ENCODE results near the gene KCNN1.

The KCNN1 gene

DNA sequence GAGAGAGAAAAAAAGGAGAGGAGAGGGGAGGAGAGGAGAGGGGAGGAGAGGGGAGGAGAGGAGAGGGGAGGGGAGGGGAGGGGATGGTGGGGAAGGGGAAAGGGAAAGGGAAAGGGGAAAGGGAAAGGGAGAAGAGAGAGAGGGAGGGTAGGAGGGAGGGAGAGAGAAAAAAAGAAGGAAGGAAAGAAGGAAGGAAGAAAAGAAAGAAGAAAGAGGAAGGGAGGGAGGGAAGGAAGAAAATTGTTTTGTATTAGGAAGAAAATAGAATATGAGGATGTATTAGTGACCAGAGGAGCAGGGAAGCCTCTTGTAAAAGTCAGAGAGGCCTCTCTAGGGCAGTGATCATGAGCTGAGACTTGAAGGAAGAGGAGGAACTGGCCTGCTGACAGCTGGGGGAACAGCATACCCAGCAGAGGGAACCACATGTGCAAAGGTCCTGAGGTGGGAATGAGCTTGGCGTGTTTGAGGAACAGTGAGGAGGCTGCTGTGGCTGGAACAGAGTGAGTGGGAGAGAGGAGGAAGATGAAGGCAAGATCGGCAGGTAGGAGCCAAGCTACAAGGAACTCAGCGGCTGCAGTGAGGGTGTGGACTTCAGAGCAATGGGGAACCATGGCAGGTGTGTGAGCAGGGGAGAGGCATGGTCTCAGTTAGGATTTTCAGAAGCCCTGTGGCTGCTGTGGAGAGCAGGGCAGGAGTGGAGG is 9.6 kb upstream of the KCNN1 start:
- no peak overlapping the region for H3K9ac ChIP-seq (ENCODE audit: low read depth, low read length, poor library complexity, severe bottlenecking)
- no peaks in the 10 kb centered on the region for H3F3A ChIP-seq (ENCODE audit: low read depth)
- H3K9me3 ChIP-seq (ENCODE audit: insufficient read depth, low read depth, low read length) = no peaks in the 10 kb centered on the region
- no peak overlapping the region for H2AFZ ChIP-seq (ENCODE audit: low read length)
- no peak for TF ChIP-seq EZH2phosphoT487 (IDR thresholded peaks at IDR 0.05; ENCODE audit: borderline replicate concordance)
- TF ChIP-seq, protein P1, sequence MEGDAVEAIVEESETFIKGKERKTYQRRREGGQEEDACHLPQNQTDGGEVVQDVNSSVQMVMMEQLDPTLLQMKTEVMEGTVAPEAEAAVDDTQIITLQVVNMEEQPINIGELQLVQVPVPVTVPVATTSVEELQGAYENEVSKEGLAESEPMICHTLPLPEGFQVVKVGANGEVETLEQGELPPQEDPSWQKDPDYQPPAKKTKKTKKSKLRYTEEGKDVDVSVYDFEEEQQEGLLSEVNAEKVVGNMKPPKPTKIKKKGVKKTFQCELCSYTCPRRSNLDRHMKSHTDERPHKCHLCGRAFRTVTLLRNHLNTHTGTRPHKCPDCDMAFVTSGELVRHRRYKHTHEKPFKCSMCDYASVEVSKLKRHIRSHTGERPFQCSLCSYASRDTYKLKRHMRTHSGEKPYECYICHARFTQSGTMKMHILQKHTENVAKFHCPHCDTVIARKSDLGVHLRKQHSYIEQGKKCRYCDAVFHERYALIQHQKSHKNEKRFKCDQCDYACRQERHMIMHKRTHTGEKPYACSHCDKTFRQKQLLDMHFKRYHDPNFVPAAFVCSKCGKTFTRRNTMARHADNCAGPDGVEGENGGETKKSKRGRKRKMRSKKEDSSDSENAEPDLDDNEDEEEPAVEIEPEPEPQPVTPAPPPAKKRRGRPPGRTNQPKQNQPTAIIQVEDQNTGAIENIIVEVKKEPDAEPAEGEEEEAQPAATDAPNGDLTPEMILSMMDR (conservative IDR thresholded peaks at IDR 0.05; ENCODE audit: low read length) = no peak
- H3K27me3 ChIP-seq (ENCODE audit: insufficient read depth, low read length, poor library complexity, severe bottlenecking) = no peaks in the 10 kb centered on the region
- no peaks in the 10 kb centered on the region for H3K9me2 ChIP-seq (replicated peaks; ENCODE audit: low read depth, low read length)
- no peaks in the 10 kb centered on the region for H3K79me2 ChIP-seq (ENCODE audit: insufficient read depth, low read length)
- H3K36me3 ChIP-seq (ENCODE audit: insufficient read depth, low read length) = no peaks in the 10 kb centered on the region
- H4K20me1 ChIP-seq (ENCODE audit: insufficient read depth, low read length, poor library complexity, severe bottlenecking) = no peaks in the 10 kb centered on the region
- H3K4me1 ChIP-seq (ENCODE audit: insufficient read depth, low read length, poor library complexity, severe bottlenecking) = no peaks in the 10 kb centered on the region
- no peak overlapping the region for H3K4me3 ChIP-seq (ENCODE audit: low read length, poor library complexity, severe bottlenecking)
- no peak overlapping the region for H3K4me2 ChIP-seq (ENCODE audit: low read depth, low read length, poor library complexity, severe bottlenecking)

DNA sequence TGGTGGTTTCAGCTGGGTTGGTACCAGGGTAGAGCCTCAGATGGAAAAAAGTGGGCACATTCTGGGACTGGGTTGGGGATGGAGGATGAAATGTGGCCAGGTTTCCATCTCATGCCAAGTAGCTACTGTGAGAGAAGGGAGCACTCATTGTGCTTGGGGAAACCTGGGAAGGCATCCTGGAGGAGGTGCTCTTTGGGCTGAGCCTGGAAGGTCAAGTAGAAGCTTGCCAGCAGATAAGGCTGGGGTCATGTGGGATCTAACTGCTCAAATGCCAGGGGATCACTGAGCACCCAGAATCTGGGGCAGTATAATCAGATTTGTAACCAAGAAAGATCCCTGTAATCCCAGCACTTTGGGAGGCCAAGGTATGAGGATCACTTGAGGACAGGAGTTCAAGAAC is 9.0 kb upstream of the KCNN1 start:
- no peaks in the 10 kb centered on the region for H3K79me2 ChIP-seq (ENCODE audit: insufficient read depth, low read length)
- no peak overlapping the region for H2AFZ ChIP-seq (ENCODE audit: low read length)
- TF ChIP-seq EZH2phosphoT487 (IDR thresholded peaks at IDR 0.05; ENCODE audit: borderline replicate concordance) = no peak
- TF ChIP-seq, protein P1 (conservative IDR thresholded peaks at IDR 0.05; ENCODE audit: low read length) = no peak
- no peaks in the 10 kb centered on the region for H3K36me3 ChIP-seq (ENCODE audit: insufficient read depth, low read length)
- H3K4me1 ChIP-seq (ENCODE audit: insufficient read depth, low read length, poor library complexity, severe bottlenecking) = no peaks in the 10 kb centered on the region
- no peak overlapping the region for H3K4me3 ChIP-seq (ENCODE audit: low read length, poor library complexity, severe bottlenecking)
- no peaks in the 10 kb centered on the region for H3F3A ChIP-seq (ENCODE audit: low read depth)
- H3K9ac ChIP-seq (ENCODE audit: low read depth, low read length, poor library complexity, severe bottlenecking) = no peak overlapping the region
- no peaks in the 10 kb centered on the region for H3K27me3 ChIP-seq (ENCODE audit: insufficient read depth, low read length, poor library complexity, severe bottlenecking)
- no peak overlapping the region for H3K4me2 ChIP-seq (ENCODE audit: low read depth, low read length, poor library complexity, severe bottlenecking)
- no peaks in the 10 kb centered on the region for H4K20me1 ChIP-seq (ENCODE audit: insufficient read depth, low read length, poor library complexity, severe bottlenecking)
- H3K9me2 ChIP-seq (replicated peaks; ENCODE audit: low read depth, low read length) = no peaks in the 10 kb centered on the region
- H3K9me3 ChIP-seq (ENCODE audit: insufficient read depth, low read depth, low read length) = no peaks in the 10 kb centered on the region

DNA sequence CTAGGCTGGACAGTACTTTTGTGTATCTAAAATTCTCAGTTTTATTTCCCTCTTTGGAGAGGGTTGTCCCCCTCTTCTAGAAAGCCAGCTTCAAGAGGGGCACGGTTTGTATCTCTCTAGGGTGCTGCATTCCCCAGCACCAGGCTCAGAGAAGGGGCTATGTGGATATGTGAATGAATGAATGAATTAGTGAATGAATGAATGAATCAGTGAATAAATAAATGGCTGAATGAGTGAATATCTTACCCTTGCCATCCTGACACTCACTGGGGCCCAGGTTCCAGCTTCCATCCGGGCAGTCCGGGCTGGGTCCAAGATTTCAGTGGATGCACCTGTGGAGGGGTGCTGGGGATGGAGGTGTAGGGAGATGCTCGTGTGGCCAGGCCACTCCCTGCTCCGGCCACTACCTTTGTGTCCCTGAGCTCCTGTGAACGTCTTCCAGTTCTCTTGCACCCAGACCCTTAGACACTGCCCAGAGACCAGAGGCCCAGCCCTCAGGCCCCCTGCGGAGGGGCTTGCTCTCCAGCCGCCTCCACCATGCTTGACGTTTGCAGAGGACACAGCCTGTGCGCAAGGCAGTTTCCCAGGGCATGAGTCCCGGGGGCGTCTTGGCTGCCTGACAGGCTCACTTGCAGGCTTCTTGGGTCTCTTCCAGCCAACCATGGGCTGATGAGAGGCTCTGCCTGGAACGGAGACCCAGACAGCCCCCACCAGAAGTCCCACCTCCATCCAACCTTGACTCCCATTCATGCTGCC is 2.8 kb upstream of the KCNN1 start:
- no peaks in the 10 kb centered on the region for H3K36me3 ChIP-seq (ENCODE audit: insufficient read depth, low read length)
- H3F3A ChIP-seq (ENCODE audit: low read depth) = no peaks in the 10 kb centered on the region
- TF ChIP-seq, protein P1 (conservative IDR thresholded peaks at IDR 0.05; ENCODE audit: low read length) = no peak
- TF ChIP-seq EZH2phosphoT487 (IDR thresholded peaks at IDR 0.05; ENCODE audit: borderline replicate concordance) = no peak
- H3K4me3 ChIP-seq (ENCODE audit: low read length, poor library complexity, severe bottlenecking) = no peak overlapping the region
- H4K20me1 ChIP-seq (ENCODE audit: insufficient read depth, low read length, poor library complexity, severe bottlenecking) = no peaks in the 10 kb centered on the region
- no peaks in the 10 kb centered on the region for H3K9me2 ChIP-seq (replicated peaks; ENCODE audit: low read depth, low read length)
- H3K4me2 ChIP-seq (ENCODE audit: low read depth, low read length, poor library complexity, severe bottlenecking) = no peak overlapping the region
- peaks cover 5% of the 10 kb centered on the region for H3K4me1 ChIP-seq (ENCODE audit: insufficient read depth, low read length, poor library complexity, severe bottlenecking)
- no peak overlapping the region for H2AFZ ChIP-seq (ENCODE audit: low read length)
- H3K79me2 ChIP-seq (ENCODE audit: insufficient read depth, low read length) = no peaks in the 10 kb centered on the region
- H3K27me3 ChIP-seq (ENCODE audit: insufficient read depth, low read length, poor library complexity, severe bottlenecking) = no peaks in the 10 kb centered on the region
- H3K9ac ChIP-seq (ENCODE audit: low read depth, low read length, poor library complexity, severe bottlenecking) = no peak overlapping the region
- no peaks in the 10 kb centered on the region for H3K9me3 ChIP-seq (ENCODE audit: insufficient read depth, low read depth, low read length)

Data from Loucy (cell line).